Tibial nerve (tissue), 4 donors: ENCODE data around the gene S100A1.

Experiments
- EP300 ChIP-seq, 2 donors: sonication (generic); formaldehyde crosslinking; IDR thresholded peaks; one replicate each; pipeline ENCODE4 v1.6.1; 2017; ENCODE audit warnings: antibody characterized with exemption in 2 of 2, mild to moderate bottlenecking in 1 of 2
- POLR2A ChIP-seq, 2 donors: fragments of 450-650 bp; IDR thresholded peaks; one replicate each; pipeline ENCODE4 v1.6.1; 2017; ENCODE audit warnings: antibody characterized with exemption in 2 of 2, mild to moderate bottlenecking in 2 of 2, moderate library complexity in 2 of 2
- TF ChIP-seq, protein P1 (sequence below), 5 experiments: fragments of 200-600 bp in 3 of 5; fragments of 450-650 bp in 2 of 5; sonication (generic) in 3 of 5; IDR thresholded peaks; one replicate each; pipeline ENCODE4 v1.5.1; 2016 to 2019; ENCODE audit warnings: antibody characterized with exemption in 5 of 5, mild to moderate bottlenecking in 3 of 5, moderate library complexity in 2 of 5

DNA sequence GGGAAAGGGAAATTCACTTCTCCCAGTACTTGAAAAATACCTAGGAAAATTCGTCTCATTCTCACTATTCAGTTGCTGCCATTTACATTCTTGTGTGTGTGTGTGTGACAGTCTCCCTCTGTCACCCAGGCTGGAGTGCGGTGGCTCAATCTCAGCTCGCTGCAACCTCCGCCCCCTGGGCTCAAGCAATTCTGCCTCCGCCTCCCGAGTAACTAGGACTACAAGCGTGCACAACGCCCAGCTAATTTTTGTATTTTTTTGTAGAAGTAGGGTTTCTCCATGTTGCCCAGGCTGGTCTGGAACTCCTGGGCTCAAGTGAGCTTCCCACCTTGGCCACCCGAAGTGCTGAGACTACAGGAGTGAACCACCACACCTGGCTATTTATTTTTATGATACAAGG lies 31.4 kb downstream of the S100A1 start:
- TF ChIP-seq, protein P1, sequence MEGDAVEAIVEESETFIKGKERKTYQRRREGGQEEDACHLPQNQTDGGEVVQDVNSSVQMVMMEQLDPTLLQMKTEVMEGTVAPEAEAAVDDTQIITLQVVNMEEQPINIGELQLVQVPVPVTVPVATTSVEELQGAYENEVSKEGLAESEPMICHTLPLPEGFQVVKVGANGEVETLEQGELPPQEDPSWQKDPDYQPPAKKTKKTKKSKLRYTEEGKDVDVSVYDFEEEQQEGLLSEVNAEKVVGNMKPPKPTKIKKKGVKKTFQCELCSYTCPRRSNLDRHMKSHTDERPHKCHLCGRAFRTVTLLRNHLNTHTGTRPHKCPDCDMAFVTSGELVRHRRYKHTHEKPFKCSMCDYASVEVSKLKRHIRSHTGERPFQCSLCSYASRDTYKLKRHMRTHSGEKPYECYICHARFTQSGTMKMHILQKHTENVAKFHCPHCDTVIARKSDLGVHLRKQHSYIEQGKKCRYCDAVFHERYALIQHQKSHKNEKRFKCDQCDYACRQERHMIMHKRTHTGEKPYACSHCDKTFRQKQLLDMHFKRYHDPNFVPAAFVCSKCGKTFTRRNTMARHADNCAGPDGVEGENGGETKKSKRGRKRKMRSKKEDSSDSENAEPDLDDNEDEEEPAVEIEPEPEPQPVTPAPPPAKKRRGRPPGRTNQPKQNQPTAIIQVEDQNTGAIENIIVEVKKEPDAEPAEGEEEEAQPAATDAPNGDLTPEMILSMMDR (IDR thresholded peaks at IDR 0.05), result no peak
- TF ChIP-seq POLR2A (IDR thresholded peaks at IDR 0.05), result no peak
- no peak for TF ChIP-seq EP300 (IDR thresholded peaks at IDR 0.05)
